ENCODE results near the gene SEMA5A.

DNA sequence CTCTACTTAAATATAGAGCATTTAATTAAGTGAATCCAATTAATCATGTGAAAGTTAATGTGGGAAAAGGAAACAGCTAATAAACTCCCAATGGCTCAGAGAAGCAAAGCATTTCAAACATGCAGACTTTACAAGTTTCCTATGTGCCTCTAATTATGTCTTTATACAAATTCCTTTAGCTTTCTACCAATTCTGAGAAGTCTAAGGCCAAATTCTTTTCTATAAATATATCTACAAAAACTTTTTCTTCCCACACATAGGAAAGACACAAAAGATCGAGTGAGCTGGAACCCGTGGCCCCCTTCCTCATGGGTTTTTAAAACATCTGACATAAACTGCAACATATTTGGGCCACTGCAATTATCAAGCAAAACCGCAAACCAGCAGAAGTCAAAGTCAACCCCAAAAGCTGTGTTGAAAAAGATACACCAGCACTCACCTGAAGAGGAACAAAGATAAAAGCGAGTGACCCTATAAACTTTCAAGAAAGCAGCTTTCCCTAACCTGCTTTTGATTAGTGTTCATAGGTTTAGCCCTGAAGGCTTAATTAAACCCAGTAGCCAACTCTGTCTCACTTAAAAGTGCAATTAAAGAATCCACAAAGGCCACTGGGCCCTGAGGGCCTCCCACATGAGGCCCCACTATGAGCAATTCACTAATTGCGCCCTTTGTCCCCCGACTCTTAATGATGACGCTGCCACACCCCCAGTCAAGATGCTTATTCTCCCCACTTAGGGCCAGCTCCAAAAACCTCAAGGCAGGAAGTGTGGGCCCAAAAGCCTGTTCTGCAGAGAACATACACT is 12.1 kb downstream of the SEMA5A start:
- TF ChIP-seq CTCF (IDR thresholded peaks at IDR 0.05): no peak
- TF ChIP-seq POLR2AphosphoS5 (IDR thresholded peaks at IDR 0.05): no peak
- TF ChIP-seq POLR2A (IDR thresholded peaks at IDR 0.05): no peak
- TF ChIP-seq EP300 (IDR thresholded peaks at IDR 0.05; ENCODE audit: low read depth): no peak
